Measurements from ENCODE around the gene NOP9.

GRCh38 chr14:24322672-24323071 lies 23.0 kb downstream of the NOP9 start:
- TF ChIP-seq POLR2AphosphoS5 (IDR thresholded peaks at IDR 0.05; ENCODE audit: low read depth, low read length), result no peak
- no peak for TF ChIP-seq SIN3A (IDR thresholded peaks at IDR 0.05; ENCODE audit: borderline replicate concordance, insufficient read depth, low read length)
- TF ChIP-seq, protein P1, sequence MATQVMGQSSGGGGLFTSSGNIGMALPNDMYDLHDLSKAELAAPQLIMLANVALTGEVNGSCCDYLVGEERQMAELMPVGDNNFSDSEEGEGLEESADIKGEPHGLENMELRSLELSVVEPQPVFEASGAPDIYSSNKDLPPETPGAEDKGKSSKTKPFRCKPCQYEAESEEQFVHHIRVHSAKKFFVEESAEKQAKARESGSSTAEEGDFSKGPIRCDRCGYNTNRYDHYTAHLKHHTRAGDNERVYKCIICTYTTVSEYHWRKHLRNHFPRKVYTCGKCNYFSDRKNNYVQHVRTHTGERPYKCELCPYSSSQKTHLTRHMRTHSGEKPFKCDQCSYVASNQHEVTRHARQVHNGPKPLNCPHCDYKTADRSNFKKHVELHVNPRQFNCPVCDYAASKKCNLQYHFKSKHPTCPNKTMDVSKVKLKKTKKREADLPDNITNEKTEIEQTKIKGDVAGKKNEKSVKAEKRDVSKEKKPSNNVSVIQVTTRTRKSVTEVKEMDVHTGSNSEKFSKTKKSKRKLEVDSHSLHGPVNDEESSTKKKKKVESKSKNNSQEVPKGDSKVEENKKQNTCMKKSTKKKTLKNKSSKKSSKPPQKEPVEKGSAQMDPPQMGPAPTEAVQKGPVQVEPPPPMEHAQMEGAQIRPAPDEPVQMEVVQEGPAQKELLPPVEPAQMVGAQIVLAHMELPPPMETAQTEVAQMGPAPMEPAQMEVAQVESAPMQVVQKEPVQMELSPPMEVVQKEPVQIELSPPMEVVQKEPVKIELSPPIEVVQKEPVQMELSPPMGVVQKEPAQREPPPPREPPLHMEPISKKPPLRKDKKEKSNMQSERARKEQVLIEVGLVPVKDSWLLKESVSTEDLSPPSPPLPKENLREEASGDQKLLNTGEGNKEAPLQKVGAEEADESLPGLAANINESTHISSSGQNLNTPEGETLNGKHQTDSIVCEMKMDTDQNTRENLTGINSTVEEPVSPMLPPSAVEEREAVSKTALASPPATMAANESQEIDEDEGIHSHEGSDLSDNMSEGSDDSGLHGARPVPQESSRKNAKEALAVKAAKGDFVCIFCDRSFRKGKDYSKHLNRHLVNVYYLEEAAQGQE (IDR thresholded peaks at IDR 0.05; ENCODE audit: insufficient read depth in 1 of 2, low read depth in 2 of 2, low read length in 2 of 2), result no peak

All from PFSK-1 (cell line).